ENCODE results near the gene SFXN2.
"Not testable (repeated sequence)": the region's sequence is repeated elsewhere in the genome, so short reads cannot be mapped to it uniquely, and the experiment has no call there.

Gene SFXN2

GRCh38 chr10:102714621-102715455, at the start of gene SFXN2:
TSS of gene SFXN2 (plus strand) at chr10:102714636. CDS start at chr10:102726637, 12,001 bp downstream.
- peak in 2 of 3 experiments; percentile 12 to 81 for DNase-seq

GRCh38 chr10:102665904-102666509, 48.4 kb upstream of the SFXN2 start:
- DNase-seq, result no peak

- DNase-seq, result not testable (repeated sequence)
These were observed 47.0 kb upstream of the SFXN2 start for GRCh38 chr10:102667411-102667810.

- DNase-seq, result no peak
These were observed 45.9 kb upstream of the SFXN2 start for GRCh38 chr10:102668326-102669107.

- no peak for DNase-seq
These were observed 45.0 kb upstream of the SFXN2 start for GRCh38 chr10:102669206-102670064.

- DNase-seq, result no peak
These were observed 44.3 kb upstream of the SFXN2 start for GRCh38 chr10:102670065-102670670.

GRCh38 chr10:102670871-102671434, 43.5 kb upstream of the SFXN2 start:
- DNase-seq, result no peak

- no peak for DNase-seq
These were observed 41.1 kb upstream of the SFXN2 start for GRCh38 chr10:102673236-102673818.

- DNase-seq, result peak; percentile 5 to 78 (median 37)
These were observed 40.5 kb upstream of the SFXN2 start for GRCh38 chr10:102673819-102674511.

GRCh38 chr10:102674566-102674965, 39.9 kb upstream of the SFXN2 start:
- peak in 2 of 3 experiments; percentile 6 to 28 for DNase-seq

- DNase-seq, result peak in 1 of 3 experiments; percentile 13
These were observed 39.3 kb upstream of the SFXN2 start for GRCh38 chr10:102675011-102675665.

GRCh38 chr10:102675666-102676533, 38.5 kb upstream of the SFXN2 start:
- no peak for DNase-seq

- no peak for DNase-seq
These were observed 37.7 kb upstream of the SFXN2 start for GRCh38 chr10:102676534-102677315.

GRCh38 chr10:102677331-102678067, 36.9 kb upstream of the SFXN2 start:
- peak in 1 of 3 experiments; percentile 44 for DNase-seq

GRCh38 chr10:102678068-102678400, 36.4 kb upstream of the SFXN2 start:
- peak in 2 of 3 experiments; percentile 4 to 44 for DNase-seq

GRCh38 chr10:102678842-102679289, 35.6 kb upstream of the SFXN2 start:
- peak in 2 of 3 experiments; percentile 70 to 84 for DNase-seq

- DNase-seq, result no peak
These were observed 34.8 kb upstream of the SFXN2 start for GRCh38 chr10:102679596-102679995.
